Cardiac fibroblast (primary cell): Measurements from ENCODE around the gene UBE2I.

ENCODE experiments used
- DNase-seq, 2 donors: peaks; one replicate each; pipeline versions ENCODE4 v3.0.0 to v3.0.0-alpha.2; 2010; ENCODE audit warnings: low read depth in 2 of 2
- H3K4me3 ChIP-seq, 2 donors: replicated peaks in 1 of 2; 1 replicate in 1 of 2; 2 replicates in 1 of 2; pipeline ENCODE4 v1.5.1; 2011; ENCODE audit warnings: low read depth in 2 of 2, low read length in 2 of 2, mild to moderate bottlenecking in 2 of 2, moderate library complexity in 1 of 2
- TF ChIP-seq, protein P1 (sequence below): IDR thresholded peaks from one replicate; pipeline ENCODE4 v1.5.1; 2011; ENCODE audit warnings: low read depth, mild to moderate bottlenecking, low read length, inconsistent platforms

UBE2I gene

DNA sequence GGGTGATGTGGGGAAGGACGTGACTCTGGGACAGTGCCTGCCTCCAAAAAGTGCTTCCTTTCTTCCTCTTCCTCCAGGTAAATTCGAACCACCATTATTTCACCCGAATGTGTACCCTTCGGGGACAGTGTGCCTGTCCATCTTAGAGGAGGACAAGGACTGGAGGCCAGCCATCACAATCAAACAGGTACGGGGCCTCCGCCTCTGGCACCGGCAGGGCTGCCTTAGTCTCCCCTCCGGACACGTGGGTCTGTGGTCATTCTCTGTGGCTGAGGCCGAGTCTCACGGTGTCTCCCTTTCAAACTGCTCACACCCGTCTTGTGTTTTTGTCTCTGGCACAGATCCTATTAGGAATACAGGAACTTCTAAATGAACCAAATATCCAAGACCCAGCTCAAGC is 10.7 kb downstream of the UBE2I start:
- H3K4me3 ChIP-seq, result no peak overlapping the region
- DNase-seq, result no peak

DNA sequence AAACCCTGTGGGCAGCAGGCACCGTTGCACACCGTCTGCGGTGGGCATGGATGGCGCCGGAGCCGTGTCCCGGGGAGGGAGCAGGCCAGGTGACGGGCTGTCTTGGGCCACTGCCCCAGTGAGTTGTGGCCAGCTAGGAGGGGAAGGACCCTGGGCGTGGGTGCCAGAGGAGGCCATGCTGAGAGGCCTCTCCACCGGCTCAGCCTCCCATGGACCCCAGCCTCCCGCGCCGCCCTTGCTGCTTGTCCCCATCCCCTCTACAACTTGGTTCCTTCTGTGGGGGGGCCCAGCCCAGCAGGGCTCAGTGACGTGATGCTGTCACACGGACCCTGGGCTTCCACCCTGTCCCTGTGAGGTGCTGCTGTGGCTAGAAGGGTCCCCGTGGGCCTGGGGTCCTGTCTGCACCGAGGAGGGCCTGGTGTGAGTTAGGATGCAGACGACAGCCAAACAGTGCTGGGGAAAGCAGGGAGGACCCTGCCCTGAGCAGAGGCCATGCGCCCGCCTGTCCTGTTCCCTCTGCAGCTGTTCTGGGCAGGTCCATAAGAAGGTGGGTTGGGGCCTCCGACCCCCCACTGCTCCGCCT is 11.3 kb downstream of the UBE2I start:
- H3K4me3 ChIP-seq, result no peak overlapping the region
- TF ChIP-seq, protein P1, sequence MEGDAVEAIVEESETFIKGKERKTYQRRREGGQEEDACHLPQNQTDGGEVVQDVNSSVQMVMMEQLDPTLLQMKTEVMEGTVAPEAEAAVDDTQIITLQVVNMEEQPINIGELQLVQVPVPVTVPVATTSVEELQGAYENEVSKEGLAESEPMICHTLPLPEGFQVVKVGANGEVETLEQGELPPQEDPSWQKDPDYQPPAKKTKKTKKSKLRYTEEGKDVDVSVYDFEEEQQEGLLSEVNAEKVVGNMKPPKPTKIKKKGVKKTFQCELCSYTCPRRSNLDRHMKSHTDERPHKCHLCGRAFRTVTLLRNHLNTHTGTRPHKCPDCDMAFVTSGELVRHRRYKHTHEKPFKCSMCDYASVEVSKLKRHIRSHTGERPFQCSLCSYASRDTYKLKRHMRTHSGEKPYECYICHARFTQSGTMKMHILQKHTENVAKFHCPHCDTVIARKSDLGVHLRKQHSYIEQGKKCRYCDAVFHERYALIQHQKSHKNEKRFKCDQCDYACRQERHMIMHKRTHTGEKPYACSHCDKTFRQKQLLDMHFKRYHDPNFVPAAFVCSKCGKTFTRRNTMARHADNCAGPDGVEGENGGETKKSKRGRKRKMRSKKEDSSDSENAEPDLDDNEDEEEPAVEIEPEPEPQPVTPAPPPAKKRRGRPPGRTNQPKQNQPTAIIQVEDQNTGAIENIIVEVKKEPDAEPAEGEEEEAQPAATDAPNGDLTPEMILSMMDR, result no peak
- no peak for DNase-seq

More for the DNA sequence above, 10.7 kb downstream of the UBE2I start:
- TF ChIP-seq, protein P1, result no peak

DNA sequence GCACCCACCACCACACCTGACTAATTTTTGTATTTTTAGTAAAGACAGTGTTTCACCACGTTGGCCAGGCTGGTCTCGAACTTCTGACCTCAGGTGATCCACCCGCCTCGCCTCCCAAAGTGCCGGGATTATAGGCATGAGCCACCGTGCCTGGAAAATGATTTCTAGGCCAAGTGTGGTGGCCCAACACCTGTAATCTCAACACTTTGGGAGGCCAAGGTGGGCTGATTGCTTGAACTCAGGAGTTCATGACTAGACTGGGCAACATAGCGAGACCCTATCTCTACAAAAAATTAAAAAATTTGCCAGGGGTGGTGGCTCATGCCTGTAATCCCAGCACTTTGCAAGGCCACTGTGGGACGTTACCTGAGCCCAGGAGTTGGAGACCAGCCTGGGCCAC is 13.0 kb downstream of the UBE2I start:
- no peak for DNase-seq
- H3K4me3 ChIP-seq, result no peak overlapping the region
- TF ChIP-seq, protein P1, result no peak

DNA sequence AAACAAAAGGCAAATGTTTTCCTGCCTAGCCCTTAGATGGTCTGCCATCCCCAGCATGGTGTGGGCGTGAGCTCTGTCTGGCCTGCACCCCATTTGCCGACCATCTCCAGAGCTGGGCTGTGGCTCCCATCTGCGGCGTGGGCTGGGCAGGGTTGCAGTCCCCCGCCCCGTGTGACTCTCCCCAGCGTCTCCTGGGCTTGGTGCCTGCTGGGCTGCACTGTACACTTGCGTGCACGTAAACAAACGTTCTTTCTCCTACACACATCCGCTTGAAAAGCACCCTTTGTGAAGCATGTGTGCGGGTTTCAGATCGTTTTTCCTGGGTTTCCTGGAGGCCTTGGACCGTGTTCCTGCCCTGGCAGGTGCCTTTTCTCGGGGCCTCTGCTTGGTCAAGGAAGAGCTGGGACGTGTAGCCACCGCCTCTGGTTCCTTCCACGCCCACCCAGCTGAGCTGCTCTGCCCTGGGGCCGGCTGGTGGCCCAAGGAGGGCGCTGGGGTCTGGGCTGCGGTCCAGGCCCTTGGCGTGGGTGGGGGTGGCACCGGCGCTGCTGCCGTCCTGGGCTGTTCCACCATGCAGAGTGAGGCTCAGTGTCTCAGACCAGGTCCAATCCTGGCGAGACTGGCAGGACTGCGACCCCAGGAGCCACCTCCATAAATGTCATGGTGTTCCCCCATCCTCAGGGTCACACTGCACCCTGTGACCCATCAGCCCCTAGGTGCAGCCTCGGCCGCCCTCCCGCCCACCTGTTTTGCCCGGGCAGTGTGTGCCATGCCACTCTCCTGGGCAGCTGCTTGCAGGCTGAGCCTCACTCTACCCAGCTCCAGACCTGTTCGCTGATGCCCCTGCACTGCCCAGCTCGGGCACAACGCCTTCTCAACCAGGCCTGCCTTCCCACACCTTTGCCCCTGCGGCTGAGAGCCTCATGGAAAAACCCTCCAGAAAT is 14.1 kb downstream of the UBE2I start:
- H3K4me3 ChIP-seq, result no peak overlapping the region
- TF ChIP-seq, protein P1, result no peak
- no peak for DNase-seq

DNA sequence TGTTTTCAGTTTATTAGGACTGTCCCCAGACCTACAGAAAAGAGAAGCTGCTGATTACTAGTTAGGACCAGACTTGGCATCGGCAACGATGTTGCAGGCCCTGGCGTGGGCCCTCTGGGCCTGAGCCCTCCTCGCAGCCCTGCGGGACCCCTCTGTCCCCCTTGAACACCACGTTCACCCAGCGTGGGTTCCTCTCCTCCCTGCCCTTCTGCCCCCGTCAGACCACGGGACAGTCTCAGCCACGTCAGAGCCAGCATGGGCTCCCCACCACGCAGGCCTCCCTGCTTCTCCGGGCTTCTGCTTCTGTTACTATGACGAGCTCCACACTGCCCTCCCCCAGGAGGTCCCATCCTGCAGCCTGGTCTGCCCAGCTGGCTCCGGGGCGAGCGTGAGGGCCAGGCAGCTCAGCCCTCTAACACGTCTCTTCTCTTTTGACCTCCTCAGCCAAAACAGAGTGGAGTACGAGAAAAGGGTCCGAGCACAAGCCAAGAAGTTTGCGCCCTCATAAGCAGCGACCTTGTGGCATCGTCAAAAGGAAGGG is 14.9 kb downstream of the UBE2I start:
- no peak for DNase-seq

DNA sequence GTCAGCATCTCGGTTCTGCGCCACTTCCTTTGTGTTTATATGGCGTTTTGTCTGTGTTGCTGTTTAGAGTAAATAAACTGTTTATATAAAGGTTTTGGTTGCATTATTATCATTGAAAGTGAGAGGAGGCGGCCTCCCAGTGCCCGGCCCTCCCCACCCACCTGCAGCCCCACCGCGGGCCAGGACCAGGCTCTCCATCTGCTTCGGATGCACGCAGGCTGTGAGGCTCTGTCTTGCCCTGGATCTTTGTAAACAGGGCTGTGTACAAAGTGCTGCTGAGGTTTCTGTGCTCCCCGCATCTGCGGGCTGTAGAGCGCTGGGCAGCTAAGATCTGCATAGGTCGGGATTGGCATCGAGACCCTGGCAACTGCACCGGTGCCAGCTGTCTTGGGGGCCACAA is 15.8 kb downstream of the UBE2I start:
- H3K4me3 ChIP-seq, result no peak overlapping the region
- TF ChIP-seq, protein P1, result no peak
- no peak for DNase-seq

More for the DNA sequence above, 14.9 kb downstream of the UBE2I start:
- TF ChIP-seq, protein P1, result no peak
- no peak overlapping the region for H3K4me3 ChIP-seq
